HepG2 (cell line): ENCODE data around the gene LANCL3. TPM values are rescaled to one million over a fixed set of nuclear protein-coding genes. Genes with fewer than 3 reads are reported as not detected.

ENCODE experiments used
- ATAC-seq: fragments of 200-7000 bp; cut with Tn5 transposase; 3 replicates; pipeline ENCODE4 v1.9.1; 2020; ENCODE audit warnings: mild to moderate bottlenecking, moderate library complexity
- BruUV-seq: library from RNA; stranded (reverse); fragments of 400-500 nt; replicated peaks from 2 replicates; lab custom pipeline; 2021; lab: Mats Ljungman, UMichigan
- CTCF ChIA-PET: fragments of 300-600 bp; formaldehyde crosslinking; extraction: SDS; loops from one replicate; lab custom pipeline; 2021; ENCODE audit warnings: low total read pairs, inconsistent platforms, low intra/inter-chr PET ratio; lab: Yijun Ruan, JAX
- POLR2A ChIA-PET: fragments of 350-600 bp; sonication (Branson Sonifier 250); formaldehyde crosslinking; loops from one replicate; lab custom pipeline; 2020; ENCODE audit warnings: antibody characterized with exemption, inconsistent platforms; lab: Yijun Ruan, JAX
- DNase-seq: peaks from one replicate; pipeline ENCODE4 v3.0.0-alpha.2; 2015; ENCODE audit warnings: low spot score
- FAIRE-seq: peaks from 3 replicates; lab custom pipeline; 2011; peaks lifted over from hg19 to GRCh38; lab: Jason Lieb, UNC
- H2AFZ ChIP-seq: one replicate; pipeline ENCODE4 v1.6.1; 2011; ENCODE audit warnings: low read length, inconsistent platforms
- H3K27ac ChIP-seq: fragments of 300-600 bp; 3 replicates; pipeline ENCODE4 v1.8.0; 2011; ENCODE audit warnings: mixed run types, mild to moderate bottlenecking, mixed read lengths, low read length, inconsistent platforms; ENCODE audit not compliant: insufficient read depth; ENCODE audit errors: extremely low read length
- H3K27me3 ChIP-seq, 2 experiments: fragments of 200-600 bp in 1 of 2; 2 replicates in 1 of 2; 3 replicates in 1 of 2; pipeline versions ENCODE4 v1.6.0 to v1.8.0; 2011; ENCODE audit warnings: low read length in 2 of 2, mild to moderate bottlenecking in 2 of 2, moderate library complexity in 2 of 2, inconsistent platforms in 1 of 2; ENCODE audit not compliant: insufficient read depth in 2 of 2, control insufficient read depth in 1 of 2
- H3K36me3 ChIP-seq, 2 experiments: fragments of 200-600 bp in 1 of 2; replicated peaks in 1 of 2; 2 replicates in 1 of 2; 3 replicates in 1 of 2; pipeline versions ENCODE4 v1.5.1 to v1.8.0; 2011; ENCODE audit warnings: low read length in 2 of 2, inconsistent platforms in 1 of 2; ENCODE audit not compliant: insufficient read depth in 2 of 2, control insufficient read depth in 1 of 2
- H3K4me1 ChIP-seq: 2 replicates; pipeline ENCODE4 v1.5.1; 2012; ENCODE audit warnings: low read length, inconsistent platforms; ENCODE audit not compliant: insufficient read depth
- H3K4me2 ChIP-seq: 2 replicates; pipeline ENCODE4 v1.6.0; 2011; ENCODE audit warnings: low read depth, low read length, inconsistent platforms
- H3K4me3 ChIP-seq, 3 experiments: fragments of 200-600 bp in 1 of 3; sonication (generic), shearing (Covaris generic) in 1 of 3; replicated peaks in 1 of 3; 2 replicates each; pipeline ENCODE4 v1.5.1; 2011 to 2016; ENCODE audit warnings: low read length in 3 of 3, inconsistent platforms in 2 of 3, low read depth in 2 of 3, mild to moderate bottlenecking in 2 of 3, control low read depth in 1 of 3, mixed read lengths in 1 of 3; ENCODE audit not compliant: insufficient read depth in 1 of 3
- H3K79me2 ChIP-seq: one replicate; pipeline ENCODE4 v1.6.1; 2011; ENCODE audit warnings: low read length, inconsistent platforms; ENCODE audit not compliant: insufficient read depth
- H3K9ac ChIP-seq: 2 replicates; pipeline ENCODE4 v1.6.0; 2011; ENCODE audit warnings: mild to moderate bottlenecking, low read depth, low read length, inconsistent platforms; ENCODE audit not compliant: insufficient read depth
- H3K9me3 ChIP-seq: 2 replicates; pipeline ENCODE4 v1.5.1; 2012; ENCODE audit warnings: mild to moderate bottlenecking, low read length
- H4K20me1 ChIP-seq: 2 replicates; pipeline ENCODE4 v1.6.0; 2011; ENCODE audit warnings: inconsistent platforms, mild to moderate bottlenecking, low read length, moderate library complexity; ENCODE audit not compliant: insufficient read depth
- ELF3 ChIP-seq: IDR thresholded peaks from 2 replicates; pipeline ENCODE4 v1.6.1; 2016; ENCODE audit warnings: missing genetic modification reagents, missing compliant biosample characterization
- FOXP1 ChIP-seq, 2 experiments: fragments of 450-650 bp in 1 of 2; IDR thresholded peaks; 2 replicates each; pipeline ENCODE4 v1.6.1; 2017 to 2018; ENCODE audit warnings: antibody characterized with exemption in 1 of 2
- JUND ChIP-seq: sonication (generic); formaldehyde crosslinking; IDR thresholded peaks from 2 replicates; pipeline ENCODE4 v1.8.0; 2022; ENCODE audit warnings: mild to moderate bottlenecking, missing genetic modification reagents
- KDM5A ChIP-seq: fragments of 200-600 bp; sonication (generic); IDR thresholded peaks from 2 replicates; pipeline ENCODE4 v1.7.0; 2018; ENCODE audit warnings: antibody characterized with exemption, mild to moderate bottlenecking, low read length, borderline replicate concordance
- RFX1 ChIP-seq: fragments of 450-650 bp; IDR thresholded peaks from 2 replicates; pipeline ENCODE4 v1.6.1; 2017
- TP53 ChIP-seq: sonication (generic); formaldehyde crosslinking; conservative IDR thresholded peaks from 2 replicates; pipeline ENCODE4 v1.4.0; 2020; ENCODE audit warnings: missing genetic modification reagents
- ZFP1 ChIP-seq: IDR thresholded peaks from 2 replicates; pipeline ENCODE4 v1.6.1; 2016
- ZFX ChIP-seq: sonication (generic); formaldehyde crosslinking; IDR thresholded peaks from 2 replicates; pipeline ENCODE4 v1.4.0; 2020; ENCODE audit warnings: mild to moderate bottlenecking, low read depth, missing genetic modification reagents, moderate library complexity
- ZNF441 ChIP-seq: sonication (generic); formaldehyde crosslinking; IDR thresholded peaks from 2 replicates; pipeline ENCODE4 v1.7.0; 2021; ENCODE audit warnings: missing genetic modification reagents, borderline replicate concordance
- ZNF788 ChIP-seq: sonication (generic); formaldehyde crosslinking; IDR thresholded peaks from 2 replicates; pipeline ENCODE4 v1.5.0; 2020; ENCODE audit warnings: mild to moderate bottlenecking, missing genetic modification reagents, borderline replicate concordance
- WGBS: methylation state at CpG from one replicate; pipeline ENCODE4 v1.1.6; 2017; ENCODE audit warnings: low lambda C conversion rate; 5-methylcytosine and 5-hydroxymethylcytosine counted together
- in situ Hi-C: cut with HindIII; loops from 2 replicates; pipeline ENCODE4 v1.10.0; 2017; ENCODE audit warnings: low pct_unique_long_range_greater_than_20kb; ENCODE audit not compliant: extremely low pct_ligation_motif_present
- intact Hi-C: fragments of 100-400 bp; cut with micrococcal nuclease; formaldehyde crosslinking; loops from one replicate; pipeline ENCODE4 v1.10.0; 2022; ENCODE audit not compliant: unreplicated experiment
- polyA plus RNA-seq, 8 experiments: library from polyadenylated mRNA; depleted of rRNA in 3 of 8; stranded (reverse) in 7 of 8; unstranded in 1 of 8; fragments of >200 nt; fragmentation: Illumina TruSeq in 4 of 8; extraction: Trizol in 4 of 8; gene quantifications; 2 replicates each; pipeline versions ENCODE4 v1.2.1 to v1.2.3, GENCODE V29; 2011 to 2016; ENCODE audit warnings: low read depth in 4 of 8, missing spikeins in 1 of 8, mixed read lengths in 1 of 8; ENCODE audit not compliant: insufficient read depth in 1 of 8
- total RNA-seq, 5 experiments: library from RNA; depleted of rRNA; stranded (reverse); fragments of >200 nt; fragmentation: Illumina TruSeq; extraction: Trizol; gene quantifications; 2 replicates each; pipeline ENCODE4 v1.2.3, GENCODE V29; 2016; ENCODE audit warnings: low read depth in 1 of 5
- TF ChIP-seq, protein P1 (sequence below): sonication (generic); formaldehyde crosslinking; IDR thresholded peaks from 2 replicates; pipeline ENCODE4 v1.8.0; 2022; ENCODE audit warnings: low read depth, missing genetic modification reagents
- TF ChIP-seq, protein P2 (sequence below): IDR thresholded peaks from 2 replicates; pipeline ENCODE4 v1.6.1; 2012; ENCODE audit warnings: low read length, improper control_type of control experiment
- TF ChIP-seq, protein P3 (sequence below): sonication (generic); formaldehyde crosslinking; IDR thresholded peaks from 2 replicates; pipeline ENCODE4 v1.5.0; 2020; ENCODE audit warnings: mild to moderate bottlenecking, missing genetic modification reagents, moderate library complexity
- TF ChIP-seq, protein P4 (sequence below): IDR thresholded peaks from 2 replicates; pipeline ENCODE4 v1.6.1; 2018; ENCODE audit warnings: missing genetic modification reagents, mild to moderate bottlenecking, missing compliant biosample characterization
- TF ChIP-seq, protein P5 (sequence below): sonication (generic); formaldehyde crosslinking; IDR thresholded peaks from 2 replicates; pipeline ENCODE4 v1.4.0; 2020; ENCODE audit warnings: missing genetic modification reagents

LANCL3 gene
- total and polyA plus RNA-seq, 2 of the 13 experiments (the other 11 are each of a cell fraction or from before 2014, with no cell fraction given) = not detected

DNA sequence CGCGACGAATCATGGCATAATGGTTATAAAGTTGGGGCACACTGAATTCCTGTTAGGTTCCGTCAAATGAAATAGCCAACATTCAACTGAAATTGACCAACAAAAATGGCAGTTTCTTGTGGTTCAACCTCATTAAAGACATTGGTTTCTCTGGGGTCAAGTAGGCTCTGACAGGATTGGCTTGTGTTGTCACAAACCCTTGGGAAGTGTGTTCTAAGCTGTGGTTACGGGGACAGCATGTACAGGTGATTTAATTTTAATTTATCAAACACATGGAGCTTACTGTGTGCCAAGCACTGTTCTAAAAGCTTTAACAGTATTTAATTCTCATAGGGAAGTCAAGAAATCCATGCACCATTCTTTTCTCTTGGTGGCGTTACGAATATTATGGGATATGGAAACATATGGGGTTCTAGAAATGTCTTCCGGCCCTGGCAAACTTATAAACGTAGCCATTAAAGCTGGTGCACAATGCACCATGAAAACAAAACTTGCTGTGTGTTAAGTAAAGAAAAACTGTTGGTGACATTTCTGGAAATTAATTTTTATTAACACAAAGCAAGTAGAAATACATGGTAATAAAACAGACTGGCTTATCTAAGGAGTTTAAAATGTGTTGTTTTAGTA lies 115.0 kb downstream of the LANCL3 start:
- CTCF ChIA-PET = no interaction called here
- ATAC-seq = no peak
- TF ChIP-seq, protein P1, sequence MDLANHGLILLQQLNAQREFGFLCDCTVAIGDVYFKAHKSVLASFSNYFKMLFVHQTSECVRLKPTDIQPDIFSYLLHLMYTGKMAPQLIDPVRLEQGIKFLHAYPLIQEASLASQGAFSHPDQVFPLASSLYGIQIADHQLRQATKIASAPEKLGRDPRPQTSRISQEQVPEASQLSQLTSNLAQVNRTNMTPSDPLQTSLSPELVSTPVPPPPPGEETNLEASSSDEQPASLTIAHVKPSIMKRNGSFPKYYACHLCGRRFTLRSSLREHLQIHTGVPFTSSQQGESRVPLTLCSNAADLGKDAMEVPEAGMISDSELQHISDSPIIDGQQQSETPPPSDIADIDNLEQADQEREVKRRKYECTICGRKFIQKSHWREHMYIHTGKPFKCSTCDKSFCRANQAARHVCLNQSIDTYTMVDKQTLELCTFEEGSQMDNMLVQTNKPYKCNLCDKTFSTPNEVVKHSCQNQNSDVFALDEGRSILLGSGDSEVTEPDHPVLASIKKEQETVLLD = no peak
- TF ChIP-seq, protein P2, sequence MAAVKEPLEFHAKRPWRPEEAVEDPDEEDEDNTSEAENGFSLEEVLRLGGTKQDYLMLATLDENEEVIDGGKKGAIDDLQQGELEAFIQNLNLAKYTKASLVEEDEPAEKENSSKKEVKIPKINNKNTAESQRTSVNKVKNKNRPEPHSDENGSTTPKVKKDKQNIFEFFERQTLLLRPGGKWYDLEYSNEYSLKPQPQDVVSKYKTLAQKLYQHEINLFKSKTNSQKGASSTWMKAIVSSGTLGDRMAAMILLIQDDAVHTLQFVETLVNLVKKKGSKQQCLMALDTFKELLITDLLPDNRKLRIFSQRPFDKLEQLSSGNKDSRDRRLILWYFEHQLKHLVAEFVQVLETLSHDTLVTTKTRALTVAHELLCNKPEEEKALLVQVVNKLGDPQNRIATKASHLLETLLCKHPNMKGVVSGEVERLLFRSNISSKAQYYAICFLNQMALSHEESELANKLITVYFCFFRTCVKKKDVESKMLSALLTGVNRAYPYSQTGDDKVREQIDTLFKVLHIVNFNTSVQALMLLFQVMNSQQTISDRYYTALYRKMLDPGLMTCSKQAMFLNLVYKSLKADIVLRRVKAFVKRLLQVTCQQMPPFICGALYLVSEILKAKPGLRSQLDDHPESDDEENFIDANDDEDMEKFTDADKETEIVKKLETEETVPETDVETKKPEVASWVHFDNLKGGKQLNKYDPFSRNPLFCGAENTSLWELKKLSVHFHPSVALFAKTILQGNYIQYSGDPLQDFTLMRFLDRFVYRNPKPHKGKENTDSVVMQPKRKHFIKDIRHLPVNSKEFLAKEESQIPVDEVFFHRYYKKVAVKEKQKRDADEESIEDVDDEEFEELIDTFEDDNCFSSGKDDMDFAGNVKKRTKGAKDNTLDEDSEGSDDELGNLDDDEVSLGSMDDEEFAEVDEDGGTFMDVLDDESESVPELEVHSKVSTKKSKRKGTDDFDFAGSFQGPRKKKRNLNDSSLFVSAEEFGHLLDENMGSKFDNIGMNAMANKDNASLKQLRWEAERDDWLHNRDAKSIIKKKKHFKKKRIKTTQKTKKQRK = no peak
- TF ChIP-seq ZFX (CRISPR knock-in tag) (no peak), ZNF788 (no peak), ZFP1 (CRISPR knock-in tag) (no peak), RFX1 (no peak), ELF3 (CRISPR knock-in tag) (no peak), ZNF441 (CRISPR knock-in tag) (no peak), TP53 (CRISPR knock-in tag) (no peak), FOXP1 (IDR thresholded peaks at IDR 0.05) (no peak), FOXP1 (CRISPR knock-in tag; IDR thresholded peaks at IDR 0.05) (no peak), KDM5A (no peak), JUND (CRISPR knock-in tag) (no peak)
- TF ChIP-seq, protein P3, sequence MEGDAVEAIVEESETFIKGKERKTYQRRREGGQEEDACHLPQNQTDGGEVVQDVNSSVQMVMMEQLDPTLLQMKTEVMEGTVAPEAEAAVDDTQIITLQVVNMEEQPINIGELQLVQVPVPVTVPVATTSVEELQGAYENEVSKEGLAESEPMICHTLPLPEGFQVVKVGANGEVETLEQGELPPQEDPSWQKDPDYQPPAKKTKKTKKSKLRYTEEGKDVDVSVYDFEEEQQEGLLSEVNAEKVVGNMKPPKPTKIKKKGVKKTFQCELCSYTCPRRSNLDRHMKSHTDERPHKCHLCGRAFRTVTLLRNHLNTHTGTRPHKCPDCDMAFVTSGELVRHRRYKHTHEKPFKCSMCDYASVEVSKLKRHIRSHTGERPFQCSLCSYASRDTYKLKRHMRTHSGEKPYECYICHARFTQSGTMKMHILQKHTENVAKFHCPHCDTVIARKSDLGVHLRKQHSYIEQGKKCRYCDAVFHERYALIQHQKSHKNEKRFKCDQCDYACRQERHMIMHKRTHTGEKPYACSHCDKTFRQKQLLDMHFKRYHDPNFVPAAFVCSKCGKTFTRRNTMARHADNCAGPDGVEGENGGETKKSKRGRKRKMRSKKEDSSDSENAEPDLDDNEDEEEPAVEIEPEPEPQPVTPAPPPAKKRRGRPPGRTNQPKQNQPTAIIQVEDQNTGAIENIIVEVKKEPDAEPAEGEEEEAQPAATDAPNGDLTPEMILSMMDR (CRISPR knock-in tag) = no peak
- TF ChIP-seq, protein P4, sequence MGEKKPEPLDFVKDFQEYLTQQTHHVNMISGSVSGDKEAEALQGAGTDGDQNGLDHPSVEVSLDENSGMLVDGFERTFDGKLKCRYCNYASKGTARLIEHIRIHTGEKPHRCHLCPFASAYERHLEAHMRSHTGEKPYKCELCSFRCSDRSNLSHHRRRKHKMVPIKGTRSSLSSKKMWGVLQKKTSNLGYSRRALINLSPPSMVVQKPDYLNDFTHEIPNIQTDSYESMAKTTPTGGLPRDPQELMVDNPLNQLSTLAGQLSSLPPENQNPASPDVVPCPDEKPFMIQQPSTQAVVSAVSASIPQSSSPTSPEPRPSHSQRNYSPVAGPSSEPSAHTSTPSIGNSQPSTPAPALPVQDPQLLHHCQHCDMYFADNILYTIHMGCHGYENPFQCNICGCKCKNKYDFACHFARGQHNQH (CRISPR knock-in tag) = no peak
- TF ChIP-seq, protein P5, sequence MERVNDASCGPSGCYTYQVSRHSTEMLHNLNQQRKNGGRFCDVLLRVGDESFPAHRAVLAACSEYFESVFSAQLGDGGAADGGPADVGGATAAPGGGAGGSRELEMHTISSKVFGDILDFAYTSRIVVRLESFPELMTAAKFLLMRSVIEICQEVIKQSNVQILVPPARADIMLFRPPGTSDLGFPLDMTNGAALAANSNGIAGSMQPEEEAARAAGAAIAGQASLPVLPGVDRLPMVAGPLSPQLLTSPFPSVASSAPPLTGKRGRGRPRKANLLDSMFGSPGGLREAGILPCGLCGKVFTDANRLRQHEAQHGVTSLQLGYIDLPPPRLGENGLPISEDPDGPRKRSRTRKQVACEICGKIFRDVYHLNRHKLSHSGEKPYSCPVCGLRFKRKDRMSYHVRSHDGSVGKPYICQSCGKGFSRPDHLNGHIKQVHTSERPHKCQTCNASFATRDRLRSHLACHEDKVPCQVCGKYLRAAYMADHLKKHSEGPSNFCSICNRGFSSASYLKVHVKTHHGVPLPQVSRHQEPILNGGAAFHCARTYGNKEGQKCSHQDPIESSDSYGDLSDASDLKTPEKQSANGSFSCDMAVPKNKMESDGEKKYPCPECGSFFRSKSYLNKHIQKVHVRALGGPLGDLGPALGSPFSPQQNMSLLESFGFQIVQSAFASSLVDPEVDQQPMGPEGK (CRISPR knock-in tag) = no peak

More for the DNA sequence above, 115.0 kb downstream of the LANCL3 start:
- 68% methylated on average over 7 of the region's 9 CpGs for WGBS
- Histone ChIP-seq H3K79me2 (no peaks in the 10 kb centered on the region), H3K4me2 (no peak overlapping the region), H3K27me3 (no peaks in the 10 kb centered on the region), H4K20me1 (no peaks in the 10 kb centered on the region), H3K4me1 (no peaks in the 10 kb centered on the region), H2AFZ (no peak overlapping the region), H3K9me3 (no peaks in the 10 kb centered on the region), H3K4me3 (no peak overlapping the region), H3K9ac (no peak overlapping the region), H3K36me3 (no peaks in the 10 kb centered on the region), H3K27ac (no peak overlapping the region)
- no TSS peak for BruUV-seq
- POLR2A ChIA-PET = no interaction called here
- intact Hi-C loops (no loop called here), in situ Hi-C loops (no loop called here)
- FAIRE-seq (no peak), DNase-seq (no peak)
